SK-N-SH (cell line): Measurements from ENCODE around the gene SLC13A2. TPM values are rescaled to one million over a fixed set of nuclear protein-coding genes. Genes with fewer than 3 reads are reported as not detected.

Experiments
- CTCF ChIA-PET: fragments of 300-600, 350-600 bp; formaldehyde crosslinking; extraction: SDS; loops from one replicate; lab custom pipeline; 2021; lab: Yijun Ruan, JAX
- POLR2A ChIA-PET: fragments of 350-600 bp; sonication (Branson Sonifier 250); formaldehyde crosslinking; extraction: SDS; loops from one replicate; lab custom pipeline; 2020; ENCODE audit warnings: antibody characterized with exemption, inconsistent platforms; lab: Yijun Ruan, JAX
- DNase-seq: peaks from one replicate; pipeline ENCODE4 v3.0.0; 2012
- H2AFZ ChIP-seq: fragments of 200-600 bp; sonication (generic); 2 replicates; pipeline ENCODE4 v1.8.1; 2016; ENCODE audit warnings: antibody characterized with exemption, mild to moderate bottlenecking, low read depth
- H3F3A ChIP-seq: fragments of 200-600 bp; sonication (generic); replicated peaks from 2 replicates; pipeline ENCODE3; 2016; ENCODE audit warnings: antibody characterized with exemption, mild to moderate bottlenecking; ENCODE audit not compliant: insufficient read depth
- H3K27ac ChIP-seq, 2 experiments: fragments of 200-500 bp in 1 of 2; fragments of 200-600 bp in 1 of 2; sonication (Bioruptor generic) in 1 of 2; sonication (generic), shearing (Covaris generic) in 1 of 2; 2 replicates each; pipeline versions ENCODE4 v1.5.1 to v1.6.1; 2014 to 2016; ENCODE audit warnings: low read depth in 2 of 2, inconsistent platforms in 1 of 2, low read length in 1 of 2, mild to moderate bottlenecking in 1 of 2, mixed read lengths in 1 of 2
- H3K27me3 ChIP-seq: fragments of 200-600 bp; sonication (generic), shearing (Covaris generic); 2 replicates; pipeline ENCODE4 v1.6.1; 2016; ENCODE audit warnings: mixed run types; ENCODE audit not compliant: insufficient read depth
- H3K36me3 ChIP-seq, 2 experiments: fragments of 200-500 bp in 1 of 2; fragments of 200-600 bp in 1 of 2; sonication (Bioruptor generic) in 1 of 2; sonication (generic) in 1 of 2; replicated peaks in 1 of 2; 2 replicates each; pipeline versions ENCODE3 to v1.5.1; 2014 to 2016; ENCODE audit warnings: low read length in 1 of 2, mild to moderate bottlenecking in 1 of 2; ENCODE audit not compliant: insufficient read depth in 2 of 2, control insufficient read depth in 1 of 2
- H3K4me1 ChIP-seq, 2 experiments: fragments of 200-500 bp in 1 of 2; fragments of 200-600 bp in 1 of 2; sonication (Bioruptor generic) in 1 of 2; sonication (generic), shearing (Covaris generic) in 1 of 2; 2 replicates each; pipeline versions ENCODE4 v1.5.1 to v1.6.1; 2014 to 2016; ENCODE audit warnings: low read depth in 1 of 2, low read length in 1 of 2, mixed run types in 1 of 2; ENCODE audit not compliant: insufficient read depth in 2 of 2, control insufficient read depth in 1 of 2
- H3K4me2 ChIP-seq: fragments of 200-600 bp; sonication (generic), shearing (Covaris generic); 2 replicates; pipeline ENCODE4 v1.6.1; 2017; ENCODE audit warnings: mixed run types
- H3K4me3 ChIP-seq, 2 experiments: fragments of 200-500 bp in 1 of 2; fragments of 200-600 bp in 1 of 2; sonication (Bioruptor generic) in 1 of 2; sonication (generic), shearing (Covaris generic) in 1 of 2; 2 replicates each; pipeline versions ENCODE4 v1.5.1 to v1.8.1; 2014 to 2016; ENCODE audit warnings: low read depth in 2 of 2, inconsistent platforms in 1 of 2, low read length in 1 of 2, mild to moderate bottlenecking in 1 of 2, mixed read lengths in 1 of 2, moderate library complexity in 1 of 2
- H3K79me2 ChIP-seq: fragments of 200-600 bp; sonication (generic); 2 replicates; pipeline ENCODE4 v1.8.1; 2017; ENCODE audit warnings: mild to moderate bottlenecking; ENCODE audit not compliant: insufficient read depth
- H3K9ac ChIP-seq: fragments of 200-600 bp; sonication (generic); 2 replicates; pipeline ENCODE4 v1.6.1; 2017; ENCODE audit warnings: mixed run types
- H3K9me2 ChIP-seq: fragments of 200-600 bp; sonication (generic); 2 replicates; pipeline ENCODE4 v1.6.1; 2017; ENCODE audit warnings: mixed run types
- H3K9me3 ChIP-seq: fragments of 200-600 bp; sonication (generic); 2 replicates; pipeline ENCODE4 v1.6.1; 2017; ENCODE audit warnings: mixed run types, mild to moderate bottlenecking, moderate library complexity
- H4K20me1 ChIP-seq: fragments of 200-600 bp; sonication (generic); 2 replicates; pipeline ENCODE4 v1.6.1; 2017; ENCODE audit warnings: mild to moderate bottlenecking, mixed run types; ENCODE audit not compliant: insufficient read depth
- ELF1 ChIP-seq: IDR thresholded peaks from 2 replicates; pipeline ENCODE4 v1.4.0; 2012
- EP300 ChIP-seq, 2 experiments: IDR thresholded peaks; 2 replicates each; pipeline versions ENCODE4 v1.4.0 to v1.6.1; 2012; ENCODE audit warnings: borderline replicate concordance in 1 of 2, low read depth in 1 of 2, low read length in 1 of 2
- EZH2phosphoT487 ChIP-seq: fragments of 200-600 bp; sonication (generic); IDR thresholded peaks from 2 replicates; pipeline ENCODE4 v1.6.1; 2017; ENCODE audit warnings: low read depth, mixed run types, mild to moderate bottlenecking, antibody characterized with exemption, moderate library complexity, borderline replicate concordance
- FOSL2 ChIP-seq: IDR thresholded peaks from 2 replicates; pipeline ENCODE4 v1.4.0; 2012; ENCODE audit warnings: low read depth, mild to moderate bottlenecking, moderate library complexity, borderline replicate concordance
- FOXM1 ChIP-seq: IDR thresholded peaks from 2 replicates; pipeline ENCODE4 v1.4.0; 2012; ENCODE audit warnings: low read depth, mild to moderate bottlenecking
- IRF3 ChIP-seq: fragments of 150-350 bp; IDR thresholded peaks from 2 replicates; pipeline ENCODE4 v1.6.1; 2016; ENCODE audit warnings: mild to moderate bottlenecking, low read depth, low read length
- JUND ChIP-seq: IDR thresholded peaks from 2 replicates; pipeline ENCODE4 v1.4.0; 2012
- MEF2A ChIP-seq: IDR thresholded peaks from 2 replicates; pipeline ENCODE4 v1.4.0; 2012; ENCODE audit warnings: low read depth, borderline replicate concordance
- MXI1 ChIP-seq: IDR thresholded peaks from 2 replicates; pipeline ENCODE4 v1.6.1; 2012; ENCODE audit warnings: mild to moderate bottlenecking, low read depth, low read length, improper control_type of control experiment
- NFIC ChIP-seq: IDR thresholded peaks from 2 replicates; pipeline ENCODE4 v1.4.0; 2012; ENCODE audit warnings: borderline replicate concordance
- NRF1 ChIP-seq: IDR thresholded peaks from 2 replicates; pipeline ENCODE4 v1.6.1; 2012; ENCODE audit warnings: low read depth, mild to moderate bottlenecking, low read length
- RCOR1 ChIP-seq: fragments of 150-350 bp; IDR thresholded peaks from 2 replicates; pipeline ENCODE4 v1.6.1; 2017; ENCODE audit warnings: antibody characterized with exemption, low read length
- REST ChIP-seq: IDR thresholded peaks from 2 replicates; pipeline ENCODE4 v1.6.1; 2012; ENCODE audit warnings: mild to moderate bottlenecking, low read depth, low read length, moderate library complexity
- RFX5 ChIP-seq: IDR thresholded peaks from 2 replicates; pipeline ENCODE4 v1.6.1; 2012; ENCODE audit warnings: mild to moderate bottlenecking, improper control_type of control experiment, low read length
- RXRA ChIP-seq: IDR thresholded peaks from 2 replicates; pipeline ENCODE4 v1.4.0; 2012; ENCODE audit warnings: low read depth, mild to moderate bottlenecking, borderline replicate concordance
- SIN3A ChIP-seq: IDR thresholded peaks from 2 replicates; pipeline ENCODE4 v1.6.1; 2012; ENCODE audit warnings: low read depth, mild to moderate bottlenecking, low read length, moderate library complexity, borderline replicate concordance
- SMC3 ChIP-seq: IDR thresholded peaks from 2 replicates; pipeline ENCODE4 v1.6.1; 2012; ENCODE audit warnings: low read depth, low read length, improper control_type of control experiment
- TAF1 ChIP-seq: IDR thresholded peaks from 2 replicates; pipeline ENCODE4 v1.6.1; 2012; ENCODE audit warnings: low read depth, mild to moderate bottlenecking, low read length, moderate library complexity, borderline replicate concordance
- TCF12 ChIP-seq: IDR thresholded peaks from 2 replicates; pipeline ENCODE4 v1.4.0; 2012
- TEAD4 ChIP-seq: IDR thresholded peaks from 2 replicates; pipeline ENCODE4 v1.4.0; 2012; ENCODE audit warnings: mild to moderate bottlenecking, borderline replicate concordance; ENCODE audit not compliant: insufficient read depth
- YY1 ChIP-seq: IDR thresholded peaks from 2 replicates; pipeline ENCODE4 v1.4.0; 2012; ENCODE audit warnings: low read depth, mild to moderate bottlenecking
- ZBTB33 ChIP-seq: IDR thresholded peaks from 2 replicates; pipeline ENCODE4 v1.4.0; 2012; ENCODE audit warnings: low read depth, borderline replicate concordance
- WGBS: methylation state at CpG from one replicate; pipeline ENCODE4 v1.1.6; 2017; ENCODE audit warnings: low lambda C conversion rate; 5-methylcytosine and 5-hydroxymethylcytosine counted together
- polyA plus RNA-seq, 3 experiments: library from polyadenylated mRNA; depleted of rRNA; stranded (reverse); fragments of >200 nt; gene quantifications; 2 replicates each; pipeline ENCODE4 v1.2.3, GENCODE V29; 2012
- TF ChIP-seq, protein P1 (sequence below): fragments of 200-600 bp; sonication (generic); IDR thresholded peaks from 2 replicates; pipeline ENCODE4 v1.6.1; 2017; ENCODE audit warnings: antibody characterized with exemption, mild to moderate bottlenecking, moderate library complexity

The SLC13A2 gene
- polyA plus RNA-seq, 1 of the 3 experiments (the other 2 are of a cell fraction) = not detected

GRCh38 chr17:28541439-28541838 is 68.0 kb downstream of the SLC13A2 start (continued):
- TF ChIP-seq REST (no peak), TEAD4 (no peak), NFIC (no peak), EP300 (IDR thresholded peaks at IDR 0.05; ENCODE audit: borderline replicate concordance in 1 of 2, low read depth in 1 of 2, low read length in 1 of 2) (no peak), SMC3 (no peak), RCOR1 (no peak), SIN3A (no peak), RFX5 (no peak), TCF12 (no peak), TAF1 (no peak), MXI1 (no peak)
- TF ChIP-seq, protein P1, sequence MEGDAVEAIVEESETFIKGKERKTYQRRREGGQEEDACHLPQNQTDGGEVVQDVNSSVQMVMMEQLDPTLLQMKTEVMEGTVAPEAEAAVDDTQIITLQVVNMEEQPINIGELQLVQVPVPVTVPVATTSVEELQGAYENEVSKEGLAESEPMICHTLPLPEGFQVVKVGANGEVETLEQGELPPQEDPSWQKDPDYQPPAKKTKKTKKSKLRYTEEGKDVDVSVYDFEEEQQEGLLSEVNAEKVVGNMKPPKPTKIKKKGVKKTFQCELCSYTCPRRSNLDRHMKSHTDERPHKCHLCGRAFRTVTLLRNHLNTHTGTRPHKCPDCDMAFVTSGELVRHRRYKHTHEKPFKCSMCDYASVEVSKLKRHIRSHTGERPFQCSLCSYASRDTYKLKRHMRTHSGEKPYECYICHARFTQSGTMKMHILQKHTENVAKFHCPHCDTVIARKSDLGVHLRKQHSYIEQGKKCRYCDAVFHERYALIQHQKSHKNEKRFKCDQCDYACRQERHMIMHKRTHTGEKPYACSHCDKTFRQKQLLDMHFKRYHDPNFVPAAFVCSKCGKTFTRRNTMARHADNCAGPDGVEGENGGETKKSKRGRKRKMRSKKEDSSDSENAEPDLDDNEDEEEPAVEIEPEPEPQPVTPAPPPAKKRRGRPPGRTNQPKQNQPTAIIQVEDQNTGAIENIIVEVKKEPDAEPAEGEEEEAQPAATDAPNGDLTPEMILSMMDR = no peak

DNA sequence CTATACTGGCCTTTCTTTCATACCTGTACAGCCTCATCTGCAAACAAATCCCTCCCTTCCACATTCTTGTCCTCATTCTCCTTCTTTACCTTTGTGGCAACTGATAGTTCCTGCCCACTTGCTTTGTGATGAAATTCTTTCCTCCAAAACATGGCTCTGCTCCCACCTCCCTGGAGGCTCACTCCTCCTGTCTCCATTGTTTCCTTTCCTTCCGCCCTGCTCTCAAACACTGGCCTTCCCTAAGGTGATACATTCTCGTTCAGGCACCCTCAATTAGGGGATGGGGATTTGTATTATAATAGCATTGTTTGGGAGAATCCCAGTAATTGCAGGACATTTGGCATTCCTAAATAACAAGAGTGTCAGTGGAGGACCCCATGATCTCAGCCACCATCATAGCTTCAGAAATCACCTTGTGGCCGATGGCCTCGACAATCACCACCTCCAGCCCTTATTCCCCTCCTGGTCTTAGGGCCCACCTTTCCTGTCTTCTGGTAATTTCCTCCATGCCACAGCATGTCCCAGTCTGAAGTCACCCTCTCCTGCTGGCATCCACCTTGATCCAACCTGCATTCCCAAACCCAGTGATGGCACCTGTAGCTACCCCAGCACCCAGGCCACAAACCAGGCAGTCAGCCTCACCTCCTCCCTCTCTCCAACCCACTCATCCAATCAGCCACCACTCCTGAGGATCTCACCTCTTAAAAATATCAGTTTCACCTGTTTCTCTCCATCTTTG is 71.1 kb downstream of the SLC13A2 start:
- peaks cover 0 to 6% of the 10 kb centered on the region in 2 experiments; a peak in 1 of 4 replicates for H3K4me1 ChIP-seq
- no peak overlapping the region for H3K4me3 ChIP-seq
- H3K27me3 ChIP-seq = no peaks in the 10 kb centered on the region
- no peaks in the 10 kb centered on the region for H4K20me1 ChIP-seq
- 75% methylated on average over 4 of the region's 4 CpGs for WGBS
- H3K27ac ChIP-seq = no peak overlapping the region
- ChIA-PET POLR2A (no interaction called here), CTCF (interaction anchor here (1.6 to 4.4 kb wide), 2 partner anchors 11 to 42 kb away, joined by 4 to 47 read pairs; no protein-coding TSS in a partner anchor)
- H3F3A ChIP-seq = no peaks in the 10 kb centered on the region
- H3K4me2 ChIP-seq = no peak overlapping the region
- no peaks in the 10 kb centered on the region for H3K9me3 ChIP-seq
- H3K9me2 ChIP-seq = no peaks in the 10 kb centered on the region
- no peaks in the 10 kb centered on the region for H3K79me2 ChIP-seq
- no peak for DNase-seq
- H3K36me3 ChIP-seq = peaks cover 0 to 17% of the 10 kb centered on the region in 2 experiments
- no peak overlapping the region for H3K9ac ChIP-seq
- no peak overlapping the region for H2AFZ ChIP-seq
- TF ChIP-seq TEAD4 (no peak), FOSL2 (no peak), JUND (no peak), ZBTB33 (no peak), FOXM1 (no peak), RXRA (no peak), EP300 (IDR thresholded peaks at IDR 0.05; ENCODE audit: borderline replicate concordance in 1 of 2, low read depth in 1 of 2, low read length in 1 of 2) (no peak), NRF1 (no peak), EZH2phosphoT487 (no peak), YY1 (no peak), ELF1 (no peak), IRF3 (no peak), MEF2A (no peak)
